Activated CD8-positive, alpha-beta T cell treated with anti-CD3 and anti-CD28 coated beads for 36 hours (primary cell): Measurements from ENCODE around the gene KAZN. TPM values are rescaled to one million over a fixed set of nuclear protein-coding genes. Genes with fewer than 3 reads are reported as not detected.

ENCODE experiments used
- ATAC-seq: fragments of 200-7000 bp; cut with Tn5 transposase; one replicate; pipeline ENCODE4 v1.10.0; 2021; ENCODE audit warnings: mild to moderate bottlenecking, moderate library complexity
- CTCF ChIA-PET: fragments of 350-600 bp; sonication (Branson Sonifier 250); formaldehyde crosslinking; loops from one replicate; lab custom pipeline; 2021; ENCODE audit warnings: antibody characterized with exemption; lab: Charles Lee
- POLR2A ChIA-PET: fragments of 350-600 bp; sonication (Branson Sonifier 250); formaldehyde crosslinking; loops from one replicate; lab custom pipeline; 2021; ENCODE audit warnings: antibody characterized with exemption; lab: Charles Lee
- DNase-seq: peaks from one replicate; pipeline ENCODE4 v3.0.0-alpha.2; 2020
- H3K27ac Mint-ChIP-seq: one replicate; pipeline ENCODE4 v1.8.0; 2021; ENCODE audit warnings: mild to moderate bottlenecking, mixed read lengths
- H3K27me3 Mint-ChIP-seq: one replicate; pipeline ENCODE4 v1.8.0; 2021; ENCODE audit warnings: mixed read lengths
- H3K36me3 Mint-ChIP-seq: one replicate; pipeline ENCODE4 v1.8.0; 2021; ENCODE audit warnings: low read depth, mixed read lengths
- H3K4me1 Mint-ChIP-seq: one replicate; pipeline ENCODE4 v1.8.0; 2021; ENCODE audit warnings: low read depth, mixed read lengths
- H3K4me3 Mint-ChIP-seq: one replicate; pipeline ENCODE4 v1.8.0; 2021; ENCODE audit warnings: mild to moderate bottlenecking, moderate library complexity, mixed read lengths
- H3K9me3 Mint-ChIP-seq: one replicate; pipeline ENCODE4 v1.8.0; 2021; ENCODE audit warnings: mixed read lengths
- intact Hi-C: fragments of 100-400 bp; cut with micrococcal nuclease; formaldehyde crosslinking; loops from one replicate; pipeline ENCODE4 v1.10.0; 2022
- total RNA-seq, 2 experiments: library from RNA; stranded (reverse); gene quantifications; one replicate each; pipeline ENCODE4 v1.2.3, GENCODE V29; 2021
- TF ChIP-seq, protein P1 (sequence below): fragments of 200-600 bp; IDR thresholded peaks from one replicate; pipeline ENCODE4 v1.8.0; 2022; ENCODE audit warnings: antibody characterized with exemption, mild to moderate bottlenecking

The KAZN gene
- total RNA-seq, 2 experiments from 2014 or later: 1.7 to 1.9 TPM

DNA sequence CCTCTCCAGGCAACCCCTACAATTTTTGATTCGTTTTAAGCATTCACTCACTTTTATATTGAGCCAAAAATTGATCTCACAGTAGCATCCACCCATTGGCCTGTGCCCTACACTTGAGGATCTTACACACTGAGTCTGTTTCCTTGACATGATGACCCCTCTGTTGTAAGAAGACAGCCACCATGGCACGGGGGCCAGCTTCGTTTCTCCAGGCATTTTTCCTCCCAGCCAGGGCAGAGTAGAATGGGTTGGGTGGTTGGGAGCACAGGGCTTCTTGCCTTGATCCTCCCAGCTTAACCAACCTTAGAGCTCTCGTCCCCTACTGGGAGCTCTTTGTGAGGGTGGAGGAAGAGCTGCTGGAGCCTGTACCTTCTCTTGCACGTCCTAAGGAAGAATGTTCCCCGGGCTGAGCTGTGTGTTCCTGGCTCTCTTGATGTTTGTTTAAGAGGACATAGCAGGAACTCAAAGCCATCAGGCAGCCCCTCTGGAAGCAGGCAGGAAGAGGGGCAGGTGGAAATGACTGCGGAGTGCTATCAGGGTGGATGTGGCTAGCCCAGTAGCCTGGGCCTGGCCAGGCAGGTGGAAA, 341.9 kb downstream of the KAZN start:
- DNase-seq (no peak), ATAC-seq (no peak)
- intact Hi-C loops: no loop called here
- Mint-ChIP-seq H3K36me3 (no peaks in the 10 kb centered on the region), H3K9me3 (no peaks in the 10 kb centered on the region), H3K4me3 (no peak overlapping the region), H3K27ac (no peak overlapping the region), H3K4me1 (no peaks in the 10 kb centered on the region), H3K27me3 (no peaks in the 10 kb centered on the region)
- TF ChIP-seq, protein P1, sequence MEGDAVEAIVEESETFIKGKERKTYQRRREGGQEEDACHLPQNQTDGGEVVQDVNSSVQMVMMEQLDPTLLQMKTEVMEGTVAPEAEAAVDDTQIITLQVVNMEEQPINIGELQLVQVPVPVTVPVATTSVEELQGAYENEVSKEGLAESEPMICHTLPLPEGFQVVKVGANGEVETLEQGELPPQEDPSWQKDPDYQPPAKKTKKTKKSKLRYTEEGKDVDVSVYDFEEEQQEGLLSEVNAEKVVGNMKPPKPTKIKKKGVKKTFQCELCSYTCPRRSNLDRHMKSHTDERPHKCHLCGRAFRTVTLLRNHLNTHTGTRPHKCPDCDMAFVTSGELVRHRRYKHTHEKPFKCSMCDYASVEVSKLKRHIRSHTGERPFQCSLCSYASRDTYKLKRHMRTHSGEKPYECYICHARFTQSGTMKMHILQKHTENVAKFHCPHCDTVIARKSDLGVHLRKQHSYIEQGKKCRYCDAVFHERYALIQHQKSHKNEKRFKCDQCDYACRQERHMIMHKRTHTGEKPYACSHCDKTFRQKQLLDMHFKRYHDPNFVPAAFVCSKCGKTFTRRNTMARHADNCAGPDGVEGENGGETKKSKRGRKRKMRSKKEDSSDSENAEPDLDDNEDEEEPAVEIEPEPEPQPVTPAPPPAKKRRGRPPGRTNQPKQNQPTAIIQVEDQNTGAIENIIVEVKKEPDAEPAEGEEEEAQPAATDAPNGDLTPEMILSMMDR: no peak
- ChIA-PET POLR2A (no interaction called here), CTCF (no interaction called here)

DNA sequence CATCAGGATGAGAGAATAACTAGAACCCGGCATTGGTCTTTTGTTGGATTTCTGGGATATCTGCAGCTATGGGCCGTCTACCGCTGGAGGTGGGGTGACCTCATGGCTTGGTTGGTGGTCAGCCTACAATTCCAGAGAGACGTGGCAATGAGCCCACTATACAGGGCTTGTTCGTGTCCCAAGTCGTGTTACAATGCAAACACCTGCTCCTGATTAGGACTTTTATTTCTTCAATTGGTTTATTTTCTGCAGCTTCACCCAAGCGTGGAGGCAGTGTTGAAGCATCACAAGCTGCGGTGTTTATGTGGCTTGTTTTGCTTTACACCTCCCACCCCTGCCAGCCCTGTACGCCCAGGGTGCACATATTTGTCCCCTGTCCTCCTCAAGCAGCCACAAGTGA, 343.4 kb downstream of the KAZN start:
- Mint-ChIP-seq H3K27ac (no peak overlapping the region), H3K9me3 (no peaks in the 10 kb centered on the region), H3K27me3 (no peaks in the 10 kb centered on the region), H3K4me1 (no peaks in the 10 kb centered on the region), H3K36me3 (no peaks in the 10 kb centered on the region), H3K4me3 (no peak overlapping the region)
- intact Hi-C loops: no loop called here
- ChIA-PET POLR2A (no interaction called here), CTCF (no interaction called here)
- TF ChIP-seq, protein P1: no peak
- ATAC-seq (no peak), DNase-seq (no peak)

DNA sequence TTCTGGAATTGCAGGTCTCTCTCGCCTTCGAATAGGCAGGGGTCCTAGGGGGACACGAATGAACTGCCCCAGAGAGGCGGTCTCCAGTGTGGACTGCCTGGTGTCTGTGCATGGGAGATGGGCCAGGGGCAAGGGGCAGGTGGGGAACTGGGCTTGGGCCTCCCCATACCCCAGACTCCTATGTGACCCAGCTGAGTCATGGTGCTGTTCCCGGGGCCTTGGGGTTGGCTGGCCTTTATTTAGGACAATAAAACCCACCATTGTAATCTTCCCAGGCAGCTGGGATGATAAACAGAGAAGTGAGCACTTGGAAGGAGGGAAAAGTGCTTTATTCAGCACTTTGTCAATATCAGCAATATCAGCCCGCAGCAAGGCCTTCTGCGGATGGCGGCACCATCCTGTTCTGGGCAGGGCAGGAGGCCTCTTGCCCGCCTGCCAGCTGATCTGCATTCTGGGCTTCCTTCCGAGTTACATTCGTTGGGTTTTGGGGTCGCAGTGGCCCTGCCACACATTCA, 346.0 kb downstream of the KAZN start:
- H3K27ac Mint-ChIP-seq: no peak overlapping the region
- intact Hi-C loops: no loop called here
- CTCF ChIA-PET: no interaction called here
- H3K9me3 Mint-ChIP-seq: no peaks in the 10 kb centered on the region
- H3K27me3 Mint-ChIP-seq: no peaks in the 10 kb centered on the region
- no peak overlapping the region for H3K4me3 Mint-ChIP-seq
- DNase-seq (no peak), ATAC-seq (no peak)
- POLR2A ChIA-PET: no interaction called here
- TF ChIP-seq, protein P1: no peak
- H3K4me1 Mint-ChIP-seq: no peaks in the 10 kb centered on the region
- no peaks in the 10 kb centered on the region for H3K36me3 Mint-ChIP-seq

DNA sequence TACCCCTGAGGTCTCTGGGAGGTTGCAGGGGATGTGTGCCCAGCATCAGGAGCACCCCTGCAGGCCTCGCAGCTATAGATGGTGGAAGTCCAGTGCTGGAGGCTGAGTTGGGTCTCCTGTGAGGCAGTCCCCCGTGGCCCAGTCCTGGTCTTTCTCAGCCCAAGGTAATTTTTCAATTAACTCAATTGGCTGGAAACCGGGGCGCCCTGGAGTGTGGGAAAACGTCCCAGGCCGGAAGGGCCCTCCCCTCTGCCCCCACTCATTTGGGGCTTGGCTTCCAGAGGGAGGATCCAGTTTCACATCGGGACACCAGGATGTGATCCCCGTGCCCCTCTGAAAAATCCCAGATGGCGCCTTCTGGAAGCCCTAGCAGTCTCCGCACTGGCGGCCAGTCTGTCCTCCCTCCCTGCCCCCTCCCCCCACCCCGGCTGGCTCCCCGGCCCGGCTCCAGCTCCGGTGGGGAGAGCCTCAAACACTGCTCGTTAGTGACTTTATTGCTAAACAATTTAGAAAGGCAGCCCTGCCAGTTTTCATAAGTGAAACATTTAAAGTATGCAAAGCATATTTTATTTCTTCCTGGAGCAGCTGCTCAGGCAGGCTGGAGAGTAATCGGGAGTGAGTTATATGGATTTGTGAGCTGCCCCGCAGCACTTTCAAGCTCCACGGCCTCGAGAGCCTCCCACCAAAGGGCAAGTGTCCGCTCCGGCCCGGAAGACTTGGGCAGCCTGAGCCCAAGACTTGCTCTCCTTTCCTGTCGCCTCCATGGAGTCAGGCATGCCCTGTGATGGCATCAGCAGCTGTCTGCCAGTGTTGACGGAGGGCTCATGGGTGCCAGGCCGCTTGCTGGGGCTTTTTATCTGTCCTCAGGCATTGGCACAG, 346.9 kb downstream of the KAZN start:
- Mint-ChIP-seq H3K27ac (no peak overlapping the region), H3K36me3 (no peaks in the 10 kb centered on the region), H3K4me1 (no peaks in the 10 kb centered on the region), H3K9me3 (no peaks in the 10 kb centered on the region), H3K27me3 (no peaks in the 10 kb centered on the region), H3K4me3 (no peak overlapping the region)
- ChIA-PET POLR2A (no interaction called here), CTCF (no interaction called here)
- ATAC-seq (no peak), DNase-seq (no peak)
- intact Hi-C loops: no loop called here
- TF ChIP-seq, protein P1: no peak

DNA sequence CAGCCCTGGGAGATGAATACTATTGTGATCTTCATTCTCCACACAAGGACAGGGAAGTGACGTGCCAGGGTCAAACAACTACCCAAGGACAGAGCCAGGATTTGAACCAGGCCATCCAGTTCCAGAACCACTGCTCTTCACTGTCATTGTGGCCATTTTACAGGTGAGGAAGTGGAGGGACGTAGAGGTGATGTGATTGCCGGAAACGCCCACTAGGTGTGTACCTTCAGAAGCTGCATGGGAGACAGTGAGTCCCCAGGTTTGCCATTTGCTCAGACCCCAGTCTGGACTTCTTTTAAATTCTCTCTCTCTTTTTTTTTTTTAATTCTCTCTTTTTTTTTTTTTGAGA, 347.5 kb downstream of the KAZN start:
- ChIA-PET POLR2A (no interaction called here), CTCF (no interaction called here)
- H3K27me3 Mint-ChIP-seq: no peaks in the 10 kb centered on the region
- intact Hi-C loops: no loop called here
- ATAC-seq: no peak
- H3K4me3 Mint-ChIP-seq: no peak overlapping the region
- H3K4me1 Mint-ChIP-seq: no peaks in the 10 kb centered on the region
- no peaks in the 10 kb centered on the region for H3K9me3 Mint-ChIP-seq
- no peaks in the 10 kb centered on the region for H3K36me3 Mint-ChIP-seq
- TF ChIP-seq, protein P1: no peak
- H3K27ac Mint-ChIP-seq: no peak overlapping the region
- no peak for DNase-seq
